Smooth muscle cell (in vitro differentiated cells): ENCODE measurements around the gene KCTD2. TPM values are rescaled to one million over a fixed set of nuclear protein-coding genes. Genes with fewer than 3 reads are reported as not detected.

Experiments used
- DNase-seq: peaks from one replicate; lab custom pipeline; 2025; ENCODE audit not compliant: unreplicated experiment; lab: John Stamatoyannopoulos, UW
- H2AFZ ChIP-seq: fragments of 200-600 bp; sonication (generic); 2 replicates; pipeline ENCODE4 v1.6.0; 2016; ENCODE audit warnings: antibody characterized with exemption, low read depth, mild to moderate bottlenecking
- H3F3A ChIP-seq: fragments of 200-600 bp; sonication (generic); 2 replicates; pipeline ENCODE4 v1.6.0; 2017; ENCODE audit warnings: antibody characterized with exemption, low read depth
- H3K27ac ChIP-seq: fragments of 200-600 bp; sonication (generic); 2 replicates; pipeline ENCODE4 v1.5.1; 2016; ENCODE audit warnings: low read depth, mild to moderate bottlenecking
- H3K27me3 ChIP-seq: fragments of 200-600 bp; sonication (generic); 2 replicates; pipeline ENCODE4 v1.6.1; 2016; ENCODE audit warnings: low read depth, mild to moderate bottlenecking
- H3K36me3 ChIP-seq: fragments of 200-600 bp; sonication (generic); 2 replicates; pipeline ENCODE4 v1.5.1; 2016; ENCODE audit warnings: low read depth
- H3K4me1 ChIP-seq: fragments of 200-600 bp; sonication (generic); 2 replicates; pipeline ENCODE4 v1.5.1; 2016; ENCODE audit warnings: low read depth
- H3K4me2 ChIP-seq: fragments of 200-600 bp; sonication (generic); 2 replicates; pipeline ENCODE4 v1.6.0; 2016; ENCODE audit warnings: mild to moderate bottlenecking
- H3K4me3 ChIP-seq: fragments of 200-600 bp; sonication (generic); 2 replicates; pipeline ENCODE4 v1.5.1; 2016; ENCODE audit warnings: mild to moderate bottlenecking
- H3K79me2 ChIP-seq: fragments of 200-600 bp; sonication (generic); 2 replicates; pipeline ENCODE4 v1.6.0; 2016; ENCODE audit warnings: low read depth, mild to moderate bottlenecking
- H3K9ac ChIP-seq: fragments of 200-600 bp; sonication (generic); 2 replicates; pipeline ENCODE4 v1.6.0; 2016; ENCODE audit warnings: low read depth
- H3K9me3 ChIP-seq: fragments of 200-600 bp; sonication (generic); replicated peaks from 2 replicates; pipeline ENCODE4 v1.5.1; 2016; ENCODE audit warnings: low read depth
- H4K20me1 ChIP-seq: fragments of 200-600 bp; sonication (generic); 2 replicates; pipeline ENCODE4 v1.6.0; 2016; ENCODE audit warnings: low read depth
- CTCF ChIP-seq: fragments of 200-600 bp; sonication (generic); IDR thresholded peaks from 2 replicates; pipeline ENCODE4 v1.5.1; 2017; ENCODE audit warnings: borderline replicate concordance, mild to moderate bottlenecking, antibody characterized with exemption; ENCODE audit not compliant: insufficient read depth, poor library complexity, severe bottlenecking
- WGBS: methylation state at CpG from one replicate; pipeline ENCODE4 v1.1.7; 2016; ENCODE audit warnings: low lambda C conversion rate; 5-methylcytosine and 5-hydroxymethylcytosine counted together
- polyA plus RNA-seq: library from polyadenylated mRNA; unstranded; fragments of >200 nt; fragmentation: Nextera tagmentation; extraction: Ambion mirVana; gene quantifications from 2 replicates; pipeline ENCODE4 v1.2.1, GENCODE V29; 2016
- total RNA-seq: library from RNA; depleted of rRNA; stranded (reverse); fragments of >200 nt; gene quantifications from 2 replicates; pipeline ENCODE4 v1.2.3, GENCODE V29; 2014

KCTD2 gene
- total and polyA plus RNA-seq, 2 experiments from 2014 or later, result 12.7 to 27.3 TPM

GRCh38 chr17:75099881-75100595, 53.0 kb downstream of the KCTD2 start:
- Histone ChIP-seq H3K9me3 (no peaks in the 10 kb centered on the region), H3K4me1 (no peaks in the 10 kb centered on the region), H3K4me2 (no peak overlapping the region), H3K9ac (no peak overlapping the region), H3K79me2 (no peaks in the 10 kb centered on the region), H4K20me1 (no peaks in the 10 kb centered on the region), H3K27me3 (no peaks in the 10 kb centered on the region), H3K36me3 (no peaks in the 10 kb centered on the region), H3K4me3 (no peak overlapping the region), H3K27ac (no peak overlapping the region), H3F3A (no peaks in the 10 kb centered on the region), H2AFZ (no peak overlapping the region)
- no peak for DNase-seq
- no peak for TF ChIP-seq CTCF
- 98% methylated on average over 31 of the region's 31 CpGs for WGBS

- H3F3A ChIP-seq, result no peaks in the 10 kb centered on the region
- H2AFZ ChIP-seq, result no peak overlapping the region
- H3K4me2 ChIP-seq, result no peak overlapping the region
- no peak for TF ChIP-seq CTCF
- no peaks in the 10 kb centered on the region for H3K27me3 ChIP-seq
- no peaks in the 10 kb centered on the region for H3K9me3 ChIP-seq
- no peak overlapping the region for H3K9ac ChIP-seq
- H3K4me3 ChIP-seq, result no peak overlapping the region
- no peak for DNase-seq
- no peaks in the 10 kb centered on the region for H4K20me1 ChIP-seq
- no peaks in the 10 kb centered on the region for H3K4me1 ChIP-seq
- H3K79me2 ChIP-seq, result no peaks in the 10 kb centered on the region
- H3K36me3 ChIP-seq, result no peaks in the 10 kb centered on the region
- 83% methylated on average over 12 of the region's 12 CpGs for WGBS
- H3K27ac ChIP-seq, result no peak overlapping the region
Measured at GRCh38 chr17:75102385-75102821, 55.4 kb downstream of the KCTD2 start.

- no peaks in the 10 kb centered on the region for H3K79me2 ChIP-seq
- no peaks in the 10 kb centered on the region for H3K4me1 ChIP-seq
- H3K27me3 ChIP-seq, result no peaks in the 10 kb centered on the region
- no peaks in the 10 kb centered on the region for H4K20me1 ChIP-seq
- H3K36me3 ChIP-seq, result no peaks in the 10 kb centered on the region
- no peak for DNase-seq
- H3K9me3 ChIP-seq, result no peaks in the 10 kb centered on the region
- 96% methylated on average over 14 of the region's 14 CpGs for WGBS
- H2AFZ ChIP-seq, result no peak overlapping the region
- no peak overlapping the region for H3K27ac ChIP-seq
- no peak overlapping the region for H3K4me3 ChIP-seq
- no peaks in the 10 kb centered on the region for H3F3A ChIP-seq
- no peak overlapping the region for H3K9ac ChIP-seq
- no peak for TF ChIP-seq CTCF
- H3K4me2 ChIP-seq, result no peak overlapping the region
Measured at GRCh38 chr17:75103601-75104554, 56.9 kb downstream of the KCTD2 start.
